Thoracic aorta (tissue), 2 donors: ENCODE data around the gene LIPN. TPM values are rescaled to one million over a fixed set of nuclear protein-coding genes. Genes with fewer than 3 reads are reported as not detected.
"Not testable (repeated sequence)": the region's sequence is repeated elsewhere in the genome, so short reads cannot be mapped to it uniquely, and the experiment has no call there.

Experiments
- ATAC-seq: fragments of 150-250 bp; one replicate; pipeline ENCODE4 v1.8.0; 2017; ENCODE audit warnings: low read depth; ENCODE audit not compliant: insufficient number of reproducible peaks, low FRiP score
- DNase-seq: peaks from one replicate; pipeline ENCODE4 v3.0.0-alpha.2; 2020; ENCODE audit warnings: low spot score
- H3K27ac ChIP-seq, 2 donors: fragments of 200-600 bp; sonication (generic); 1 replicate in 1 of 2; 2 replicates in 1 of 2; pipeline ENCODE4 v1.5.1; 2016; ENCODE audit warnings: mild to moderate bottlenecking in 2 of 2, moderate library complexity in 2 of 2
- H3K27me3 ChIP-seq: fragments of 200-600 bp; sonication (generic); replicated peaks from 2 replicates; pipeline ENCODE4 v1.6.0; 2016; ENCODE audit warnings: mild to moderate bottlenecking; ENCODE audit not compliant: insufficient read depth
- H3K36me3 ChIP-seq: fragments of 200-600 bp; sonication (generic); one replicate; pipeline ENCODE4 v1.5.1; 2016
- H3K4me1 ChIP-seq, 2 donors: fragments of 200-600 bp; sonication (generic); 1 replicate in 1 of 2; 2 replicates in 1 of 2; pipeline versions ENCODE4 v1.5.1 to v1.6.0; 2016; ENCODE audit warnings: low read depth in 2 of 2, mild to moderate bottlenecking in 1 of 2; ENCODE audit not compliant: control insufficient read depth in 1 of 2
- H3K4me3 ChIP-seq: fragments of 200-600 bp; sonication (generic); 2 replicates; pipeline ENCODE4 v1.5.1; 2016; ENCODE audit warnings: mild to moderate bottlenecking
- H3K9me3 ChIP-seq: fragments of 200-600 bp; sonication (generic); 2 replicates; pipeline ENCODE4 v1.5.1; 2016
- CTCF ChIP-seq: fragments of 200-600 bp; sonication (generic); IDR thresholded peaks from one replicate; pipeline ENCODE4 v1.5.1; 2019; ENCODE audit warnings: antibody characterized with exemption
- total RNA-seq, 2 donors: library from RNA; depleted of rRNA; stranded (reverse); fragments of >200 nt; gene quantifications; one replicate each; pipeline versions ENCODE4 v1.1.0 to v1.2.3, GENCODE V29; 2016

LIPN gene
- total RNA-seq, 2 donors from 2014 or later: not detected

GRCh38 chr10:88730864-88731263, 29.0 kb upstream of the LIPN start:
- no peak for ATAC-seq
- Histone ChIP-seq H3K4me3 (no peak overlapping the region), H3K4me1 (no peaks in the 10 kb centered on the region), H3K27ac (no peak overlapping the region), H3K27me3 (no peaks in the 10 kb centered on the region), H3K9me3 (no peaks in the 10 kb centered on the region), H3K36me3 (no peaks in the 10 kb centered on the region)
- TF ChIP-seq CTCF: no peak
- DNase-seq: no peak

GRCh38 chr10:88731296-88731695, 28.5 kb upstream of the LIPN start:
- Histone ChIP-seq H3K4me3 (no peak overlapping the region), H3K4me1 (no peaks in the 10 kb centered on the region), H3K9me3 (no peaks in the 10 kb centered on the region), H3K27me3 (no peaks in the 10 kb centered on the region), H3K36me3 (no peaks in the 10 kb centered on the region), H3K27ac (no peak overlapping the region)
- TF ChIP-seq CTCF: no peak
- DNase-seq (no peak), ATAC-seq (no peak)

GRCh38 chr10:88733215-88733614, 26.6 kb upstream of the LIPN start:
- no peak for ATAC-seq
- H3K36me3 ChIP-seq: no peaks in the 10 kb centered on the region
- no peaks in the 10 kb centered on the region for H3K9me3 ChIP-seq
- no peak for DNase-seq
- no peaks in the 10 kb centered on the region for H3K4me1 ChIP-seq
- H3K27me3 ChIP-seq: no peaks in the 10 kb centered on the region
- no peak for TF ChIP-seq CTCF
- H3K27ac ChIP-seq: no peak overlapping the region
- no peak overlapping the region for H3K4me3 ChIP-seq

GRCh38 chr10:88735661-88736060, 24.2 kb upstream of the LIPN start:
- H3K27ac ChIP-seq: no peak overlapping the region
- ATAC-seq: no peak
- no peaks in the 10 kb centered on the region for H3K36me3 ChIP-seq
- H3K9me3 ChIP-seq: no peaks in the 10 kb centered on the region
- no peak for TF ChIP-seq CTCF
- H3K4me1 ChIP-seq: no peaks in the 10 kb centered on the region
- no peaks in the 10 kb centered on the region for H3K27me3 ChIP-seq
- no peak overlapping the region for H3K4me3 ChIP-seq
- DNase-seq: no peak

GRCh38 chr10:88741921-88742320, 17.9 kb upstream of the LIPN start:
- not testable (repeated sequence) for DNase-seq, H3K4me1 ChIP-seq, H3K27me3 ChIP-seq, H3K36me3 ChIP-seq, H3K9me3 ChIP-seq, ATAC-seq, H3K4me3 ChIP-seq, H3K27ac ChIP-seq

- ATAC-seq (no peak), DNase-seq (no peak)
- Histone ChIP-seq H3K27me3 (no peaks in the 10 kb centered on the region), H3K36me3 (no peaks in the 10 kb centered on the region), H3K4me1 (no peaks in the 10 kb centered on the region), H3K27ac (no peak overlapping the region), H3K4me3 (no peak overlapping the region), H3K9me3 (no peaks in the 10 kb centered on the region)
- no peak for TF ChIP-seq CTCF
Observed at GRCh38 chr10:88742448-88742847, 17.4 kb upstream of the LIPN start.
